ENCODE measurements around the gene TRIM3. TPM values are rescaled to one million over a fixed set of nuclear protein-coding genes. Genes with fewer than 3 reads are reported as not detected.

Gene TRIM3
- total RNA-seq, 1 donor from 2014 or later: 30.3 TPM

DNA sequence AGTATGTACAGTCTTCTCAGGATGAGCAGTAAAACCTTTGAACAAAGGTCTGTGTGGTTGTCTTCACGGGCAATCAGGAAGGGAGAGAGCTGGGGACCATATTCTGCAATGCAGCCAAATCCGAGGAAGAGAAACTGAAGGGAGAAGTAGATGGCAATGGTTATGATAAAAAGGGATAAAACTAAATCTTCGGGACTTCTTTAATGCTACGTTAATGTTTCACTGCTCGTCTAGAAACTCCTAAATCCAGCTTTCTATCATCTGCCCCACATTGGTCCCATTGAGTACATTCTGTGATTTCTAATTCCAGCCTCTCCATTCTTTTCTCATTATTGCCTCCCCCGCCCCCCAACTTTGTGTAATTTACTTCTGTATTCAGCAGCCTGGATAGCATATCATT lies 9.3 kb upstream of the TRIM3 start:
- Mint-ChIP-seq H3K27me3 (ENCODE audit: low read depth) (no peaks in the 10 kb centered on the region), H3K27ac (peak overlapping the region; percentile 99), H3K4me1 (peaks cover 37% of the 10 kb centered on the region), H3K36me3 (peaks cover 12% of the 10 kb centered on the region), H3K9me3 (no peaks in the 10 kb centered on the region), H3K4me3 (peak overlapping the region; percentile 92)
- TF ChIP-seq, protein P1, sequence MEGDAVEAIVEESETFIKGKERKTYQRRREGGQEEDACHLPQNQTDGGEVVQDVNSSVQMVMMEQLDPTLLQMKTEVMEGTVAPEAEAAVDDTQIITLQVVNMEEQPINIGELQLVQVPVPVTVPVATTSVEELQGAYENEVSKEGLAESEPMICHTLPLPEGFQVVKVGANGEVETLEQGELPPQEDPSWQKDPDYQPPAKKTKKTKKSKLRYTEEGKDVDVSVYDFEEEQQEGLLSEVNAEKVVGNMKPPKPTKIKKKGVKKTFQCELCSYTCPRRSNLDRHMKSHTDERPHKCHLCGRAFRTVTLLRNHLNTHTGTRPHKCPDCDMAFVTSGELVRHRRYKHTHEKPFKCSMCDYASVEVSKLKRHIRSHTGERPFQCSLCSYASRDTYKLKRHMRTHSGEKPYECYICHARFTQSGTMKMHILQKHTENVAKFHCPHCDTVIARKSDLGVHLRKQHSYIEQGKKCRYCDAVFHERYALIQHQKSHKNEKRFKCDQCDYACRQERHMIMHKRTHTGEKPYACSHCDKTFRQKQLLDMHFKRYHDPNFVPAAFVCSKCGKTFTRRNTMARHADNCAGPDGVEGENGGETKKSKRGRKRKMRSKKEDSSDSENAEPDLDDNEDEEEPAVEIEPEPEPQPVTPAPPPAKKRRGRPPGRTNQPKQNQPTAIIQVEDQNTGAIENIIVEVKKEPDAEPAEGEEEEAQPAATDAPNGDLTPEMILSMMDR (IDR thresholded peaks at IDR 0.05; ENCODE audit: unreplicated experiment): no peak
- no peak for DNase-seq (ENCODE audit: low spot score in 2 of 2, unreplicated experiment in 2 of 2)

DNA sequence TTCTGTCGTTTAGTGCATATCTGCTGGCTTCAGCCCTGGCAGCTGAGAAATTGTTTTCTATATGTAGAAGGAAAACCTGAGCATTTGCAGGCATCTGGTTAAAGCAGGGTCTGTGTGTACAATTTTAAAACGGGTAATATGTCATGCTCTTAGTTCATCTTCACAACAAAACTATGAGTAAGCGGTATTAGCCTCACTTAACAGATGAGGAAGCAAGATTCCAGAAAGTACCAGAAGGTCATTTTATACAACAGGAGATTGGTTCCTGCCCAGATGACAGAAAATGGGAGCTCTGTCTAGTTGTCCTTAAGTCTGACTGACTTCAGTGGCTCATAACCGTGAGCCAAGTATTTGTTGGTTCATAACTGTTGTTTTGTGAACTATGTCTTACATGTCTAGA lies 8.7 kb upstream of the TRIM3 start:
- peaks cover 16% of the 10 kb centered on the region for H3K36me3 Mint-ChIP-seq
- no peak for DNase-seq (ENCODE audit: low spot score in 2 of 2, unreplicated experiment in 2 of 2)
- H3K27me3 Mint-ChIP-seq (ENCODE audit: low read depth): no peaks in the 10 kb centered on the region
- no peaks in the 10 kb centered on the region for H3K9me3 Mint-ChIP-seq
- TF ChIP-seq, protein P1 (IDR thresholded peaks at IDR 0.05; ENCODE audit: unreplicated experiment): no peak
- peak overlapping the region; percentile 99 for H3K27ac Mint-ChIP-seq
- peaks cover 37% of the 10 kb centered on the region for H3K4me1 Mint-ChIP-seq
- peak overlapping the region; percentile 92 for H3K4me3 Mint-ChIP-seq

DNA sequence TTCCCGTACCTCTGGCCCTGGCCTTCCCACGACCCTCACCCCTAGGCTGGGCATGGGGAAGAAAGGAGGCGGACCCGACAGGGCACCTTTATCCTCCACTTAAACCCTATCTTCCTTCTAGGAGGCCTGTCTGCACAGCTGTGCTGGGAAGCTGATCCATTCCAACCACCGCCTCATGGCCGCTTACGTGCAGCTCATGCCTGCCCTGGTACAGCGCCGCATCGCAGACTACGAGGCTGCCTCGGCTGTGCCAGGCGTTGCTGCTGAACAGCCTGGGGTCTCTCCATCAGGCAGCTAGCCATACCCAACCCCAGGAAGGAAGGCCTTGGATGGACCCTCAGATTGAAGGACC lies 8.2 kb upstream of the TRIM3 start:
- Mint-ChIP-seq H3K4me1 (peaks cover 37% of the 10 kb centered on the region), H3K27me3 (ENCODE audit: low read depth) (no peaks in the 10 kb centered on the region), H3K4me3 (peak overlapping the region; percentile 92), H3K27ac (peak overlapping the region; percentile 99), H3K36me3 (peaks cover 19% of the 10 kb centered on the region), H3K9me3 (no peaks in the 10 kb centered on the region)
- TF ChIP-seq, protein P1 (IDR thresholded peaks at IDR 0.05; ENCODE audit: unreplicated experiment): no peak
- DNase-seq (ENCODE audit: low spot score in 2 of 2, unreplicated experiment in 2 of 2): no peak

DNA sequence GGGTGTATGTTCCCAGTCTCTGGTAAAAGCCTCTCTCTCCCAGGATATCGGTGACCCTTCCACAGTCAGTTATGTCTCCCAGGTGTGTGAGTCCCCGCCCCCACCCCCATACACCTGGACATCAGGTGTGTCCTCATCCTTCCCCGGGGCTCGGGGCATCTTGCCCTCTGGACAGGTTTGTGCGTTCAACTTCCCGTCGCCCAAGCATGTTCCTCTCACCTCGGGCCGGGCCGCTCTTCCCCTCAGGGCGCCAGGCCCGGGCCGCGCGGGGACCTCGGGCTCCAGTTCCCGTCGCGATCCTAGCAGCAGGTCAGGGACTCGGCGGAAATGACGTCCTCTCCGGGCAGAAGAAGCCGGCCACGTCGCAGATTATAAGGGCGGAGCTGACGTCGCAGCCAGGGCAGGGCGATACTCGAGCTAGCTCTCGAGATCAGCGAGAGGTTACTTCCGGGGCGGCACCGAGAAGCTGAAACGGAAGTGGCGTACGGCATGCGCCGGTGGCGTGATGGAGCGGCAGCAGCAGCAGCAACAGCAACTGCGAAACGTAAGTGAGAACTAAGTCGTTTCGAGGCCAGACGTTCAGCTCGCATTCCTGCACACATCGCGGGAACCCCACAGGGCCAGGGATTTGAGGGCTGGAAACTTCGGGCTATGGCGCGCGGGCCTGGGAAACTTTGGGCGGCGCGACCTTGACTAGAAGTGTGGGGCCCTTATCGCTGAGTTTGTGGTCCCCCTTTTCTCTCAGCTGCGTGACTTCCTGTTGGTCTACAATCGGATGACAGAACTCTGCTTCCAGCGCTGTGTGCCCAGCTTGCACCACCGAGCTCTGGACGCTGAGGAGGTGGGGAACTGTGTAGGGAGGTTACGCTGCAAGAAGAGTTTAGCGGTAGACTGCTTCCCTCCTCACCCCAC lies 7.5 kb upstream of the TRIM3 start, which contains the start of the genes ARFIP2 and TIMM10B:
Gene ARFIP2, minus strand, starts transcription at position 320 of the 912 bp plus-strand sequence. CDS start 910 bp downstream, outside the sequence.
Gene TIMM10B, plus strand, starts transcription at position 490 of the 912 bp plus-strand sequence. Its CDS starts 16 bp downstream, at position 506.
- peak within 1 kb of the TSS; percentile 99 for H3K27ac Mint-ChIP-seq
- peak; percentile 91 to 95 for DNase-seq (ENCODE audit: low spot score in 2 of 2, unreplicated experiment in 2 of 2)
- H3K27me3 Mint-ChIP-seq (ENCODE audit: low read depth): no peaks in the 10 kb centered on the region
- no peaks in the 10 kb centered on the region for H3K9me3 Mint-ChIP-seq
- TF ChIP-seq, protein P1 (IDR thresholded peaks at IDR 0.05; ENCODE audit: unreplicated experiment): no peak
- peaks cover 21% of the 10 kb centered on the region for H3K36me3 Mint-ChIP-seq
- peak within 1 kb of the TSS; percentile 92 for H3K4me3 Mint-ChIP-seq
- H3K4me1 Mint-ChIP-seq: peaks cover 37% of the 10 kb centered on the region

DNA sequence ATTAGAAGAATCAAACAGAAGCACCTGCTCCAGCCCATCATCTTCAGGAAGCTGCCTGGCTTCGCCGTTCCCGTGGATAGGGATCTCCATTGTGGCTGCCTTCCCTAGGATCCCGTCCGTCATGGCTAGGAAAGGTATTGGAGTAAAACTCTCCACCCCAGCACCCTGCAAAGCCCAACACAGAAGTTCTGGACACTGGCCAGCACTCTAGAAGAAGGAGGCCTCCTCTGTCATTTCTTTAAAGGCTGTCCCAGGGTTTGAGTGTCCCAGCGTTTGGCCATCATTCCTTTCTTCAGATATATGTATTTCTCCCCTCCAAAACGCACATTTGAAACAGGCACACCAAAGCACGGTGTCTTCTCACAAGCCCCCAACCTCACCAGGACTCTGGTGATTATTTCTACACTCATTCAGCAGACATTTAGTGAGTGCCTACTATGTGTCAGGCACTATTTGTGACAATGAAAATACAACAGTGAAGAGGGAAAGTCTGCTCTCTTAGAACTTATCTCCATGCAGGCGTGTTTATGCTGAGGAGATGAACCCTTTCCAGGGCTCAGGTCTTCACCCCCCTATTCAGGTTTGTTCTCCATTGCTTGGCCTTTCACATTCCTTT lies 6.7 kb upstream of the TRIM3 start:
- TF ChIP-seq, protein P1 (IDR thresholded peaks at IDR 0.05; ENCODE audit: unreplicated experiment): no peak
- no peak for DNase-seq (ENCODE audit: low spot score in 2 of 2, unreplicated experiment in 2 of 2)
- Mint-ChIP-seq H3K9me3 (no peaks in the 10 kb centered on the region), H3K4me1 (peaks cover 37% of the 10 kb centered on the region), H3K4me3 (peak overlapping the region; percentile 92), H3K36me3 (peaks cover 21% of the 10 kb centered on the region), H3K27ac (peak overlapping the region; percentile 99), H3K27me3 (ENCODE audit: low read depth) (no peaks in the 10 kb centered on the region)

Data from mesothelial cell of epicardium (in vitro differentiated cells).